Upper lobe of right lung (tissue), 1 donor: ENCODE measurements around the gene CHST8. TPM values are rescaled to one million over a fixed set of nuclear protein-coding genes. Genes with fewer than 3 reads are reported as not detected.

Source experiments
- ATAC-seq: fragments of 200-7000 bp; cut with Tn5 transposase; one replicate; pipeline ENCODE4 v1.9.1; 2020; ENCODE audit warnings: mild to moderate bottlenecking, moderate library complexity
- DNase-seq: peaks from one replicate; pipeline ENCODE4 v3.0.0-alpha.2; 2020
- H3K27ac ChIP-seq: fragments of 200-600 bp; one replicate; pipeline ENCODE4 v1.8.0; 2022
- H3K27me3 ChIP-seq: fragments of 200-600 bp; one replicate; pipeline ENCODE4 v1.8.0; 2022; ENCODE audit warnings: mild to moderate bottlenecking
- H3K36me3 ChIP-seq: fragments of 200-600 bp; one replicate; pipeline ENCODE4 v1.8.0; 2022
- H3K4me1 ChIP-seq: fragments of 200-600 bp; one replicate; pipeline ENCODE4 v1.8.0; 2022
- H3K4me3 ChIP-seq: fragments of 200-600 bp; one replicate; pipeline ENCODE4 v1.8.0; 2022; ENCODE audit warnings: mild to moderate bottlenecking
- H3K9me3 ChIP-seq: fragments of 200-600 bp; one replicate; pipeline ENCODE4 v1.8.0; 2022
- intact Hi-C: fragments of 100-400 bp; cut with DNase I; formaldehyde crosslinking; loops from one replicate; pipeline ENCODE4 v1.11.0; 2022
- total RNA-seq: library from RNA; stranded (reverse); fragmentation: NEBNext Ultra II Directional; extraction: Animal tissue kit (Norgen Biotek cat#: 25700); gene quantifications from one replicate; pipeline ENCODE4 v1.2.1, GENCODE V29; 2021
- TF ChIP-seq, protein P1 (sequence below): fragments of 200-600 bp; IDR thresholded peaks from one replicate; pipeline ENCODE4 v1.8.0; 2022; ENCODE audit warnings: antibody characterized with exemption
- donor health status: DM: no; HTN: yes; CAD: no; lungs with severe emphysema.

The CHST8 gene
- total RNA-seq, 1 donor from 2014 or later, result 0.64 TPM

DNA sequence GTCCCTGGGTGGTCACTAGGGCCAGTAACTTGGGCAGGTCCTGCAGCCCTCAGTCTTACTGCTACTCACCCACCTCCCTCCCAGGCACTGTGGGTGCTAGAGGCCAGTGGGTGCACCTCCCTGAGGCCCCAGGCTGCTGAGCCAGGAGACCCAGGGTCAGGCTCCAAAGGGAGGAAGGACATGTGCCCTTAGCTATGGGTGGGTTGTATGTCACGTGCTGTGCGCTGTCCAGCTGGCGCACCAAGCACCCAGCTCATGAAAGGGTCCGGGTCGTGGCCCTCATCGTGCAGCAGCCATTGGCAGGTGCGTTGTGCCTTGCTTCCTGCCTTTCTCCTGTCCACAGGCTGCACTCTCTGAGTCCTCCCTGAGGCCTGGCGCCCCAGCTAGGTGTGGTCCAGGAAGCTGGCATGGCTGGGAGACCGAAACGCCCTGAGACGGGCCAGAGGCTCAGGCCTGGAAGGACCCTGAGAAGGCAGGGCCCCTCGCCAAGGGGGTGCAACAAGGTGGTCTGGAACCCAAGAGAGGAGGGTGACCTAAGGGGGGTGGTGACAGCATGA, 127.9 kb downstream of the CHST8 start:
- H3K9me3 ChIP-seq, result no peaks in the 10 kb centered on the region
- ATAC-seq (no peak), DNase-seq (no peak)
- H3K36me3 ChIP-seq, result no peaks in the 10 kb centered on the region
- H3K27me3 ChIP-seq, result peaks cover 2% of the 10 kb centered on the region
- H3K27ac ChIP-seq, result no peak overlapping the region
- H3K4me3 ChIP-seq, result no peak overlapping the region
- intact Hi-C loops, result no loop called here
- TF ChIP-seq, protein P1, sequence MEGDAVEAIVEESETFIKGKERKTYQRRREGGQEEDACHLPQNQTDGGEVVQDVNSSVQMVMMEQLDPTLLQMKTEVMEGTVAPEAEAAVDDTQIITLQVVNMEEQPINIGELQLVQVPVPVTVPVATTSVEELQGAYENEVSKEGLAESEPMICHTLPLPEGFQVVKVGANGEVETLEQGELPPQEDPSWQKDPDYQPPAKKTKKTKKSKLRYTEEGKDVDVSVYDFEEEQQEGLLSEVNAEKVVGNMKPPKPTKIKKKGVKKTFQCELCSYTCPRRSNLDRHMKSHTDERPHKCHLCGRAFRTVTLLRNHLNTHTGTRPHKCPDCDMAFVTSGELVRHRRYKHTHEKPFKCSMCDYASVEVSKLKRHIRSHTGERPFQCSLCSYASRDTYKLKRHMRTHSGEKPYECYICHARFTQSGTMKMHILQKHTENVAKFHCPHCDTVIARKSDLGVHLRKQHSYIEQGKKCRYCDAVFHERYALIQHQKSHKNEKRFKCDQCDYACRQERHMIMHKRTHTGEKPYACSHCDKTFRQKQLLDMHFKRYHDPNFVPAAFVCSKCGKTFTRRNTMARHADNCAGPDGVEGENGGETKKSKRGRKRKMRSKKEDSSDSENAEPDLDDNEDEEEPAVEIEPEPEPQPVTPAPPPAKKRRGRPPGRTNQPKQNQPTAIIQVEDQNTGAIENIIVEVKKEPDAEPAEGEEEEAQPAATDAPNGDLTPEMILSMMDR, result no peak
- H3K4me1 ChIP-seq, result no peaks in the 10 kb centered on the region

DNA sequence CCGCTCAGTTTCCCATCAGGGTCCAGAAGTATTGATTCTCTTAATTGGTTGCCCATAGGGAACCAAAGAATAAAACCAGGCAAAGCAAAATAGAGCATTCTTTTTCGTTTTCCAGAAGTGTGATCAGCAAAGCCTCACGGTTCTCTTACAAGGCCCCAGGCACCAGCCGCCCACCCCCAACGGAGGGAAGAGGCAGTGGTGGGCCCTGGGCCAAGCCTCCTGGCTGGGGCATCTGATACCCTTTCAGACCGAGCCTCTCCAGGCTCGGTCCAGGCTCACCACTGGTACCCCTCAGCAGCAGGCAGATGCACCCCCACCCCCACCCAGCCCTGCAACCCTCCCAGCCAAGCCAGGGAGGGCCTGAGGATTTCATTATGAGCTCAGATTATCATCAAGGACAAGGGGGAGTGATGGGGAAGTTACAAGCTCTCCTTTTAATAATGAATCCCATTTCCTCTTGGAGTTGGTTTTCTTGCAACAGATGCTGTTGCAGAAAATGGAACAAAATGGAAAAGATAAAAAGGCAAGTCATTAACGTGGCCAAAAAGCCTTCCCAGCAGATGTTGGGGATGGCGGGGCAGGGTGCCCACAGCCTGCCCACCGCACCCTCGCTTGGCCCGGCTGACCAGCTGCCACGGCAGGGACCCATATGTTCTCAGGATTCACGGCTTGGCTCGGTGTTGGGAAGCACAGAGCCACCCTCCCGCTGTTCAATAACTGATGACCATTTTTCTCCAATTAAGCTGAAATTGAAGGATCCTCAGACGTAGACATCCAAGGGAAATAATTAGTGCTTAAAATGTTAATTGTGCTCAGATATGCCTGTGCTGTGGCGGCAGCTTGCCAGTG, 129.1 kb downstream of the CHST8 start:
- no peak for ATAC-seq
- Histone ChIP-seq H3K4me3 (no peak overlapping the region), H3K9me3 (no peaks in the 10 kb centered on the region), H3K4me1 (no peaks in the 10 kb centered on the region), H3K27me3 (peaks cover 7% of the 10 kb centered on the region), H3K36me3 (no peaks in the 10 kb centered on the region), H3K27ac (no peak overlapping the region)
- TF ChIP-seq, protein P1, result no peak
- intact Hi-C loops, result no loop called here
- DNase-seq, result no peak

DNA sequence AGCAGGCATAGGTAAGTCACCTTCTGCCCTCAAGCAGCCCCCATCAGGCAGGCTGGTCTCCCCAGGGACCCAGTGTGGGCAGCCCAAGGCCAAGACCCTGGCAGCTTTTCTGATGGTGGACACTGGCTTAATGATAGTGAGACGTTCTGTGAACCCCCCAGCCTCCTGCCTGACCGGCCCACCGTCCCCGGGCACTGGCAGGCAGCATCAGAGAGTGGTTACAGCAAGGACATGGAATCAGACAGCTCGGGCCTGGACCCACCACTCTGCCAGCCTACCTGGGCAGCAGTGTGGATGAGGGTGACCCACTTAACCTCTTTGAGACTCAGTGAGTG, 129.7 kb downstream of the CHST8 start:
- Histone ChIP-seq H3K27me3 (peaks cover 7% of the 10 kb centered on the region), H3K36me3 (no peaks in the 10 kb centered on the region), H3K9me3 (no peaks in the 10 kb centered on the region), H3K27ac (no peak overlapping the region), H3K4me3 (no peak overlapping the region), H3K4me1 (no peaks in the 10 kb centered on the region)
- no peak for ATAC-seq
- intact Hi-C loops, result no loop called here
- TF ChIP-seq, protein P1, result no peak
- DNase-seq, result no peak

DNA sequence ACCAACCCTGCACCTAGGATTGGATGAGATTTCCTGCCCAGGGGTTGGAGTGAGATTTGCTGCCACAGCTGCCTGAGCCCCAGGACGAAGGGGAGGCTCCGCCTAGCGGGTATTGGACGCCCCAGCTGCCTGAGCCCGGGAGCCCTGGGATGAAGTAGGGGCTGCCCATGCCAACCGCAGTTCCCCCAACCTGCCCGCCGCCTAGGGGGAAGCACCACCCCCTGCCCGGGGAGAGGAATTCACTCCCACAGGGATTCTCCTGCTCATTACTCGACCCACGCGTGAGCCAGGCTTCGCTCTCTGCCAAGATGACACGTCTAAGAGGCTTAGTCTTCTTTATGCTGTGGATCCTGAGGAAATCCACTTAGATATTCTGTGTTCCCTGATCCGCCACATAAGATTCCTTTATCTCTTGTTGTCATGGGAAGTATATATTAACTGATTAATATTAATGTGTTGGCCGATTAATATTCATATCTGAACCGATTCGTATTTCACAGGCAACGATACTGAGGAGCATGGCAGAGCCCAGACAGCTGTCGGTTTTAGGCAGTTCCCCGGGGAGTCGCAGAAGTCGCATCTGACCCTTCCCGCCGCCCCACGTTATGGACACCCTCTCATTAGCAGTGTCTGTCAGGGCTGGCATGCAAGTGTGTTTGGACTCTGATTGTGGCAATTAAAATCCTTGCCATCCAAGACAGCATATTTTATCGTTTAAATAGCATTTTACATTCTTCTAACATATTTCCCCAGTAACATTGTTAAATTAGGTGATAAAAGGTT, 130.5 kb downstream of the CHST8 start:
- TF ChIP-seq, protein P1, result no peak
- Histone ChIP-seq H3K4me3 (no peak overlapping the region), H3K27me3 (peaks cover 7% of the 10 kb centered on the region), H3K4me1 (no peaks in the 10 kb centered on the region), H3K36me3 (no peaks in the 10 kb centered on the region), H3K9me3 (no peaks in the 10 kb centered on the region), H3K27ac (no peak overlapping the region)
- DNase-seq (no peak), ATAC-seq (no peak)
- intact Hi-C loops, result no loop called here

DNA sequence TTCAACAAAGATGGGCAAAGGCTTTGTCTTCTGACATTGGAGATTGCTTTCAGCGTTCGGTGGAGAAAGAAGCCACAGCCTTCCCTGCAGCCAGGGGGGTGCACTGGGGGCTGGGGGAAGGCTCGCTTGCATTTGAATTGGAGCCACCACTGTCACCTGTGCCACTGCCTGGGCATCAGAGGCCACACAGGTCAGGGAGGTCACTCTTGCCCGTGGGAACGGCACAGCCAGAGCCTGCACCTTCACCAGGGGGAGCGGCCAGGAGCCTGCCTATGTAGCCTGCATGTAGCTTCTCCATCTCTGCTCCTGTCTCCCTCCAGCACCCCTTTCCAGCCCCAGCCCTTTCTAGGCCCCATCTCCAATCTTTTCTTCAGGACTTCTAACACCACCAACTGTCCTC, 131.2 kb downstream of the CHST8 start:
- TF ChIP-seq, protein P1, result no peak
- H3K4me3 ChIP-seq, result no peak overlapping the region
- peaks cover 7% of the 10 kb centered on the region for H3K27me3 ChIP-seq
- no peaks in the 10 kb centered on the region for H3K36me3 ChIP-seq
- H3K27ac ChIP-seq, result no peak overlapping the region
- ATAC-seq, result no peak
- DNase-seq, result no peak
- intact Hi-C loops, result no loop called here
- no peaks in the 10 kb centered on the region for H3K9me3 ChIP-seq
- H3K4me1 ChIP-seq, result no peaks in the 10 kb centered on the region
